Prostate gland (tissue), 2 donors: ENCODE data around the gene IRX4.

ENCODE experiments used
- CTCF ChIP-seq, 4 experiments: fragments of 200-600 bp in 2 of 4; fragments of 450-650 bp in 2 of 4; sonication (generic) in 2 of 4; IDR thresholded peaks; 1 replicate in 3 of 4; 2 replicates in 1 of 4; pipeline ENCODE4 v1.5.1; 2016 to 2019; ENCODE audit warnings: antibody characterized with exemption in 4 of 4, mild to moderate bottlenecking in 2 of 4, moderate library complexity in 2 of 4
- POLR2A ChIP-seq: fragments of 450-650 bp; IDR thresholded peaks from one replicate; pipeline ENCODE4 v1.6.1; 2016; ENCODE audit warnings: antibody characterized with exemption, mild to moderate bottlenecking

- TF ChIP-seq CTCF (IDR thresholded peaks at IDR 0.05) (no peak), POLR2A (no peak)
Observed at GRCh38 chr5:1921711-1922110, 39.0 kb upstream of the IRX4 start.
